DND-41 (cell line): Measurements from ENCODE around the gene NT5DC3.

ENCODE experiments used
- CTCF ChIP-seq: IDR thresholded peaks from 2 replicates; pipeline ENCODE4 v1.5.1; 2012; ENCODE audit warnings: borderline replicate concordance, low read length, moderate library complexity, mild to moderate bottlenecking; ENCODE audit not compliant: poor library complexity, severe bottlenecking; ENCODE audit errors: extremely low read depth
- EZH2 ChIP-seq: IDR thresholded peaks from 3 replicates; pipeline ENCODE4 v1.6.1; 2012; ENCODE audit warnings: borderline replicate concordance, low read depth, mild to moderate bottlenecking, moderate library complexity, low read length, inconsistent platforms; ENCODE audit not compliant: severe bottlenecking

- TF ChIP-seq EZH2 (no peak), CTCF (no peak)
Measured at GRCh38 chr12:103756443-103756842, 84.6 kb downstream of the NT5DC3 start.
